ENCODE results near the gene POLR2B. TPM values are rescaled to one million over a fixed set of nuclear protein-coding genes. Genes with fewer than 3 reads are reported as not detected.

Gene POLR2B
- 235 and 274 TPM in 2 replicates for total RNA-seq

GRCh38 chr4:56978750-56979303, at the start of gene POLR2B:
Gene POLR2B, plus strand, starts transcription at chr4:56978896. Its CDS starts 90 bp downstream, at chr4:56978986.

GRCh38 chr4:56977321-56978012, 1.2 kb upstream of the POLR2B start, which contains the start of gene NOA1:
Gene NOA1, minus strand, starts transcription at chr4:56977606. Its CDS starts 21 bp downstream, at chr4:56977585.

Small RNAs within 50 kb of the gene (small RNA-seq; reads per million reads assigned to genes)
- gene RNU6-998P = not detected

Other genes with a start within 250 kb of the POLR2B start
- not detected in 2 replicates for gene SPINK2, start 157.2 kb upstream of the POLR2B start, total RNA-seq
- gene REST, start 71.0 kb upstream of the POLR2B start, total RNA-seq = 69.3 and 71.0 TPM in 2 replicates
- 25.5 and 26.2 TPM in 2 replicates for gene NOA1, start 1.3 kb upstream of the POLR2B start, total RNA-seq
- 163 and 201 TPM in 2 replicates for gene IGFBP7, start 131.5 kb downstream of the POLR2B start, total RNA-seq

All from thoracic aorta endothelial cell (primary cell).